HCT116 (cell line): ENCODE data around the gene LYSMD3. TPM values are rescaled to one million over a fixed set of nuclear protein-coding genes. Genes with fewer than 3 reads are reported as not detected.
A peak's percentile ranks its signal among the peaks of the same experiment; 100 is the strongest.

ENCODE experiments used
- ATAC-seq: fragments of 200-7000 bp; cut with Tn5 transposase; 2 replicates; pipeline ENCODE4 v1.9.1; 2020; ENCODE audit warnings: mild to moderate bottlenecking, moderate library complexity
- BruUV-seq: library from RNA; stranded (reverse); fragments of 400-500 nt; replicated peaks from 2 replicates; lab custom pipeline; 2021; lab: Mats Ljungman, UMichigan
- CTCF ChIA-PET: fragments of 300-600 bp; sonication (Branson Sonifier 250); formaldehyde crosslinking; loops from one replicate; lab custom pipeline; 2021; ENCODE audit warnings: antibody characterized with exemption; lab: Charles Lee
- POLR2A ChIA-PET: fragments of 300-600, 350-600 bp; sonication (Branson Sonifier 250); formaldehyde crosslinking; loops from one replicate; lab custom pipeline; 2021; ENCODE audit warnings: antibody characterized with exemption; lab: Charles Lee
- RAD21 ChIA-PET, 2 experiments: fragments of 300-600 bp; sonication (Branson Sonifier 250); formaldehyde crosslinking; loops; one replicate each; lab custom pipeline; 2023; ENCODE audit warnings: low total read pairs in 2 of 2; ENCODE audit not compliant: uncharacterized antibody in 2 of 2, unreplicated experiment in 2 of 2, low non-redundant PET in 1 of 2; lab: Charles Lee
- DNase-seq: peaks from one replicate; pipeline ENCODE4 v3.0.0-alpha.2; 2010; ENCODE audit warnings: low read depth, low spot score
- H2AFZ ChIP-seq: fragments of 200-600 bp; shearing (Covaris generic), sonication (generic); 2 replicates; pipeline ENCODE4 v1.6.1; 2017; ENCODE audit warnings: low read depth, mixed run types, mixed read lengths, antibody characterized with exemption, low read length; ENCODE audit not compliant: poor library complexity, severe bottlenecking
- H3K27ac ChIP-seq: 2 replicates; pipeline ENCODE4 v1.5.1; 2012; ENCODE audit warnings: low read depth, low read length
- H3K27me3 ChIP-seq: fragments of 200-600 bp; sonication (generic); 2 replicates; pipeline ENCODE4 v1.6.1; 2016; ENCODE audit warnings: mixed run types, low read length, mixed read lengths; ENCODE audit not compliant: insufficient read depth
- H3K36me3 ChIP-seq, 2 experiments: fragments of 200-500 bp in 1 of 2; fragments of 200-600 bp in 1 of 2; sonication (Bioruptor generic) in 1 of 2; sonication (generic) in 1 of 2; 2 replicates each; pipeline versions ENCODE4 v1.5.1 to v1.6.1; 2014 to 2016; ENCODE audit warnings: low read length in 2 of 2, inconsistent platforms in 1 of 2, mixed read lengths in 1 of 2, mixed run types in 1 of 2; ENCODE audit not compliant: insufficient read depth in 2 of 2, control insufficient read depth in 1 of 2
- H3K4me1 ChIP-seq, 2 experiments: fragments of 200-600 bp in 1 of 2; sonication (generic) in 1 of 2; 2 replicates each; pipeline versions ENCODE4 v1.5.1 to v1.6.1; 2012 to 2017; ENCODE audit warnings: low read length in 2 of 2, inconsistent platforms in 1 of 2, mild to moderate bottlenecking in 1 of 2, mixed read lengths in 1 of 2, mixed run types in 1 of 2, moderate library complexity in 1 of 2; ENCODE audit not compliant: insufficient read depth in 2 of 2, control insufficient read depth in 1 of 2
- H3K4me2 ChIP-seq: fragments of 200-600 bp; sonication (generic); 2 replicates; pipeline ENCODE4 v1.6.1; 2017; ENCODE audit warnings: mixed run types, low read length, mixed read lengths
- H3K4me3 ChIP-seq, 2 experiments: fragments of 200-600 bp in 1 of 2; sonication (generic) in 1 of 2; replicated peaks in 1 of 2; 2 replicates each; pipeline ENCODE4 v1.5.1; 2011 to 2016; ENCODE audit warnings: low read length in 2 of 2, control low read depth in 1 of 2, low read depth in 1 of 2, mild to moderate bottlenecking in 1 of 2, mixed read lengths in 1 of 2, mixed run types in 1 of 2
- H3K79me2 ChIP-seq: fragments of 200-600 bp; sonication (generic); 2 replicates; pipeline ENCODE4 v1.6.1; 2017; ENCODE audit warnings: mild to moderate bottlenecking, mixed run types, low read length, moderate library complexity, mixed read lengths; ENCODE audit not compliant: insufficient read depth
- H3K9ac ChIP-seq: fragments of 200-600 bp; sonication (generic); 2 replicates; pipeline ENCODE4 v1.6.1; 2016; ENCODE audit warnings: low read length, mixed read lengths
- H3K9me2 ChIP-seq: fragments of 200-600 bp; sonication (generic), shearing (Covaris generic); 2 replicates; pipeline ENCODE4 v1.6.1; 2017; ENCODE audit warnings: mixed run types, mild to moderate bottlenecking, moderate library complexity; ENCODE audit not compliant: insufficient read depth
- H3K9me3 ChIP-seq, 2 experiments: fragments of 200-500 bp in 1 of 2; fragments of 200-600 bp in 1 of 2; sonication (Bioruptor generic) in 1 of 2; sonication (generic) in 1 of 2; 2 replicates each; pipeline ENCODE4 v1.6.1; 2014 to 2017; ENCODE audit warnings: low read length in 2 of 2, mixed read lengths in 2 of 2, inconsistent platforms in 1 of 2, low read depth in 1 of 2, mild to moderate bottlenecking in 1 of 2, mixed run types in 1 of 2, moderate library complexity in 1 of 2; ENCODE audit not compliant: control insufficient read depth in 1 of 2, insufficient read depth in 1 of 2
- H4K20me1 ChIP-seq: fragments of 200-600 bp; sonication (generic), shearing (Covaris generic); 2 replicates; pipeline ENCODE4 v1.6.1; 2017; ENCODE audit warnings: mixed run types, mild to moderate bottlenecking, moderate library complexity; ENCODE audit not compliant: insufficient read depth
- CBX3 ChIP-seq: IDR thresholded peaks from 2 replicates; pipeline ENCODE4 v1.6.1; 2012; ENCODE audit warnings: low read depth
- FOSL1 ChIP-seq: IDR thresholded peaks from 2 replicates; pipeline ENCODE4 v1.6.1; 2012; ENCODE audit warnings: low read depth
- JUND ChIP-seq: IDR thresholded peaks from 2 replicates; pipeline ENCODE4 v1.6.1; 2012
- POLR2A ChIP-seq: IDR thresholded peaks from 2 replicates; pipeline ENCODE4 v1.7.0; 2011; ENCODE audit warnings: borderline replicate concordance; ENCODE audit not compliant: insufficient read depth, insufficient read length; ENCODE audit errors: extremely low read depth
- POLR2AphosphoS5 ChIP-seq: IDR thresholded peaks from 2 replicates; pipeline ENCODE4 v1.6.1; 2011; ENCODE audit warnings: mild to moderate bottlenecking, low read depth, low read length, moderate library complexity
- SIN3A ChIP-seq: IDR thresholded peaks from 2 replicates; pipeline ENCODE4 v1.6.1; 2012; ENCODE audit warnings: low read depth
- SP1 ChIP-seq: IDR thresholded peaks from 2 replicates; pipeline ENCODE4 v1.6.1; 2012; ENCODE audit warnings: low read depth
- TCF7L2 ChIP-seq: IDR thresholded peaks from 2 replicates; pipeline ENCODE4 v1.7.0; 2011; ENCODE audit warnings: borderline replicate concordance, inconsistent platforms; ENCODE audit not compliant: insufficient read depth, insufficient read length; ENCODE audit errors: extremely low read depth
- YY1 ChIP-seq: IDR thresholded peaks from 2 replicates; pipeline ENCODE4 v1.6.1; 2011; ENCODE audit warnings: low read length, low read depth, moderate library complexity, mild to moderate bottlenecking; ENCODE audit not compliant: insufficient replicate concordance; ENCODE audit errors: extremely low read depth
- ZFX ChIP-seq: fragments of 450-650 bp; IDR thresholded peaks from 2 replicates; pipeline ENCODE4 v1.6.1; 2017
- ZNF274 ChIP-seq: fragments of 200-500 bp; sonication (Bioruptor generic); IDR thresholded peaks from 2 replicates; pipeline ENCODE4 v1.6.1; 2014; ENCODE audit warnings: mild to moderate bottlenecking, low read depth, low read length, inconsistent platforms
- intact Hi-C: fragments of 100-400 bp; cut with micrococcal nuclease; formaldehyde crosslinking; loops from 2 replicates; pipeline ENCODE4 v1.10.0; 2022
- total RNA-seq: library from RNA; stranded (reverse); gene quantifications from one replicate; pipeline ENCODE4 v1.2.1, GENCODE V29; 2021; ENCODE audit not compliant: unreplicated experiment
- TF ChIP-seq, protein P1 (sequence below): IDR thresholded peaks from 2 replicates; pipeline ENCODE4 v1.6.1; 2012
- TF ChIP-seq, protein P2 (sequence below): IDR thresholded peaks from 2 replicates; pipeline ENCODE4 v1.6.1; 2011; ENCODE audit warnings: mild to moderate bottlenecking, low read length, moderate library complexity; ENCODE audit not compliant: insufficient replicate concordance; ENCODE audit errors: extremely low read depth
- TF ChIP-seq, protein P3 (sequence below), 3 experiments: fragments of 200-600 bp in 1 of 3; sonication (generic) in 1 of 3; IDR thresholded peaks in 2 of 3; conservative IDR thresholded peaks in 1 of 3; 2 replicates each; pipeline ENCODE4 v1.5.1; 2012 to 2017; ENCODE audit warnings: low read depth in 2 of 3, low read length in 2 of 3, antibody characterized with exemption in 1 of 3, borderline replicate concordance in 1 of 3, control low read depth in 1 of 3, mild to moderate bottlenecking in 1 of 3, mixed read lengths in 1 of 3, mixed run types in 1 of 3, moderate library complexity in 1 of 3; ENCODE audit not compliant: insufficient read depth in 1 of 3
- TF ChIP-seq, protein P4 (sequence below): IDR thresholded peaks from 2 replicates; pipeline ENCODE4 v1.6.1; 2012

Gene LYSMD3
- total RNA-seq, 1 experiment from 2014 or later, result 18.0 TPM

DNA sequence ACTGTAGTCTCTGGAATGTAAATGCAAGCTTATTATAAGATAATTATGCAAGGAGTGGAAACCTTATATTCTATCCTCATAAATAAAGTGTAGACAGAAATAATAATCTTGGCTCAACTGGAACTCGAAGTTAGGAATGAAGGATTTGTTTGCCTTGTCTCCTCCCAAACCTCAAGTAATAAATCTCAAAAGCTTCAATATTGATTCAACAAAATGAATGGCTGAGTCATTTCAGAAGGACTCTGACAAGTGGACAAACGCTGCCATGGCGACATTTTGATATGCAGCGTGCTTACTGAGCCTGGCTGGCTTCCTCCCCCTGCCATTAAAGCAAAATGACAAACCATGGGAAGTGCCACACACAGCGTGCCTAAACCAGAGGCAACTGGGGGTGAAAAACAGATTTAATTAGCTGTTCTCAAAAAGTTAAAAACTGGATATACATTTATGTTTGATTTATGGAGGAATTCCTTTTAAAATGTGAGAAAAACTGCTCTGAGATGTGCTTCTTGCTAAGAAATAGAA, 18.7 kb upstream of the LYSMD3 start:
- H3K4me1 ChIP-seq, result peaks cover 0 to 8% of the 10 kb centered on the region in 2 experiments; a peak in 2 of 4 replicates
- no peak overlapping the region for H3K27ac ChIP-seq
- H3K9me3 ChIP-seq, result no peaks in the 10 kb centered on the region
- POLR2A ChIA-PET, result no interaction called here
- H3K9ac ChIP-seq, result no peak overlapping the region
- H3K4me2 ChIP-seq, result peak overlapping the region; percentile 61
- no peaks in the 10 kb centered on the region for H3K9me2 ChIP-seq
- H3K79me2 ChIP-seq, result no peaks in the 10 kb centered on the region
- TF ChIP-seq, protein P1, sequence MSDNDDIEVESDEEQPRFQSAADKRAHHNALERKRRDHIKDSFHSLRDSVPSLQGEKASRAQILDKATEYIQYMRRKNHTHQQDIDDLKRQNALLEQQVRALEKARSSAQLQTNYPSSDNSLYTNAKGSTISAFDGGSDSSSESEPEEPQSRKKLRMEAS, result peak; percentile 27; the same call in 1 of the 2 replicates
- peak; percentile 21 for TF ChIP-seq YY1
- TF ChIP-seq JUND, result peak; percentile 33; the same call in 1 of the 2 replicates
- TF ChIP-seq, protein P2, sequence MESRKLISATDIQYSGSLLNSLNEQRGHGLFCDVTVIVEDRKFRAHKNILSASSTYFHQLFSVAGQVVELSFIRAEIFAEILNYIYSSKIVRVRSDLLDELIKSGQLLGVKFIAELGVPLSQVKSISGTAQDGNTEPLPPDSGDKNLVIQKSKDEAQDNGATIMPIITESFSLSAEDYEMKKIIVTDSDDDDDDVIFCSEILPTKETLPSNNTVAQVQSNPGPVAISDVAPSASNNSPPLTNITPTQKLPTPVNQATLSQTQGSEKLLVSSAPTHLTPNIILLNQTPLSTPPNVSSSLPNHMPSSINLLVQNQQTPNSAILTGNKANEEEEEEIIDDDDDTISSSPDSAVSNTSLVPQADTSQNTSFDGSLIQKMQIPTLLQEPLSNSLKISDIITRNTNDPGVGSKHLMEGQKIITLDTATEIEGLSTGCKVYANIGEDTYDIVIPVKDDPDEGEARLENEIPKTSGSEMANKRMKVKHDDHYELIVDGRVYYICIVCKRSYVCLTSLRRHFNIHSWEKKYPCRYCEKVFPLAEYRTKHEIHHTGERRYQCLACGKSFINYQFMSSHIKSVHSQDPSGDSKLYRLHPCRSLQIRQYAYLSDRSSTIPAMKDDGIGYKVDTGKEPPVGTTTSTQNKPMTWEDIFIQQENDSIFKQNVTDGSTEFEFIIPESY, result no peak
- RAD21 ChIA-PET, result no interaction called here
- H3K4me3 ChIP-seq, result peak overlapping the region in 1 of 2 experiments; percentile 30; a peak in 1 of 4 replicates
- no peaks in the 10 kb centered on the region for H3K36me3 ChIP-seq
- CTCF ChIA-PET, result no interaction called here
- H3K27me3 ChIP-seq, result no peaks in the 10 kb centered on the region
- peak overlapping the region; percentile 95 for H2AFZ ChIP-seq
- H4K20me1 ChIP-seq, result no peaks in the 10 kb centered on the region
- intact Hi-C loops, result no loop called here
- DNase-seq (peak; percentile 42), ATAC-seq (peak; percentile 73)
- no TSS peak for BruUV-seq

DNA sequence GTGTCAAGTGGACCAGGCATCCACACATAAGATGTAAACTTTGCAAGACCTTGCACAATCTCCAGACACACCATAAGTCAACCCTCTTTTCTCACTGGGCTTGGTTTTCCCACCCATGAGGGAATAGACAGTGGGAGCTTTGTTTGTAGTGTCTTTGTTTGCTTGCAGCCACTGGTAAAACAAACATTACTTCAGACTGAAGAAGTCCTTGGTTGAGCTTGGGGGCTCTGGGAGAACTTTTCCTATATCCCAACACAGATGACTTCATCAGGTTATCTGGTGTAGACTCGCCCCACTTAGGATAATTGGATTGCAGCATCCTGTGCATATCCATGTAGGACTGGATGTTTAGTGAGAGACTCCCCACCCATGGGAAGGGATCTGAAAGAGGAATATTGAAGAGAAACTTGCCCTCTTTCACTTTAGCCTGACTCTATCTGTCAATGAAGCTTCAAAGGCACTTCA, 17.7 kb upstream of the LYSMD3 start:
- Histone ChIP-seq H2AFZ (no peak overlapping the region), H3K36me3 (no peaks in the 10 kb centered on the region), H4K20me1 (no peaks in the 10 kb centered on the region), H3K9ac (no peak overlapping the region), H3K4me2 (no peak overlapping the region), H3K79me2 (no peaks in the 10 kb centered on the region), H3K27ac (no peak overlapping the region), H3K4me3 (no peak overlapping the region), H3K4me1 (peaks cover 0 to 8% of the 10 kb centered on the region in 2 experiments; a peak in 2 of 4 replicates), H3K27me3 (no peaks in the 10 kb centered on the region), H3K9me3 (no peaks in the 10 kb centered on the region), H3K9me2 (no peaks in the 10 kb centered on the region)
- intact Hi-C loops, result no loop called here
- BruUV-seq, result no TSS peak
- CTCF ChIA-PET, result no interaction called here
- DNase-seq, result no peak
- RAD21 ChIA-PET, result no interaction called here
- no peak for ATAC-seq
- POLR2A ChIA-PET, result interaction anchor here (0.7 kb wide), 2 partner anchors 10 to 138 kb away, joined by 3 read pairs; partner anchors contain the start of gene CETN3
- TF ChIP-seq JUND, result no peak
- no peak for TF ChIP-seq ZFX
- TF ChIP-seq SP1, result no peak
- no peak for TF ChIP-seq POLR2A
- TF ChIP-seq FOSL1, result no peak
- TF ChIP-seq ZNF274, result no peak
- TF ChIP-seq, protein P3, sequence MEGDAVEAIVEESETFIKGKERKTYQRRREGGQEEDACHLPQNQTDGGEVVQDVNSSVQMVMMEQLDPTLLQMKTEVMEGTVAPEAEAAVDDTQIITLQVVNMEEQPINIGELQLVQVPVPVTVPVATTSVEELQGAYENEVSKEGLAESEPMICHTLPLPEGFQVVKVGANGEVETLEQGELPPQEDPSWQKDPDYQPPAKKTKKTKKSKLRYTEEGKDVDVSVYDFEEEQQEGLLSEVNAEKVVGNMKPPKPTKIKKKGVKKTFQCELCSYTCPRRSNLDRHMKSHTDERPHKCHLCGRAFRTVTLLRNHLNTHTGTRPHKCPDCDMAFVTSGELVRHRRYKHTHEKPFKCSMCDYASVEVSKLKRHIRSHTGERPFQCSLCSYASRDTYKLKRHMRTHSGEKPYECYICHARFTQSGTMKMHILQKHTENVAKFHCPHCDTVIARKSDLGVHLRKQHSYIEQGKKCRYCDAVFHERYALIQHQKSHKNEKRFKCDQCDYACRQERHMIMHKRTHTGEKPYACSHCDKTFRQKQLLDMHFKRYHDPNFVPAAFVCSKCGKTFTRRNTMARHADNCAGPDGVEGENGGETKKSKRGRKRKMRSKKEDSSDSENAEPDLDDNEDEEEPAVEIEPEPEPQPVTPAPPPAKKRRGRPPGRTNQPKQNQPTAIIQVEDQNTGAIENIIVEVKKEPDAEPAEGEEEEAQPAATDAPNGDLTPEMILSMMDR (IDR thresholded peaks at IDR 0.05 in 2 of 3, conservative IDR thresholded peaks at IDR 0.05 in 1 of 3; ENCODE audit: borderline replicate concordance in 1 of 3, insufficient read depth in 1 of 3, low read depth in 2 of 3, low read length in 2 of 3), result no peak
- TF ChIP-seq, protein P1, result no peak
- no peak for TF ChIP-seq YY1
- no peak for TF ChIP-seq SIN3A
- no peak for TF ChIP-seq CBX3
- TF ChIP-seq, protein P4, sequence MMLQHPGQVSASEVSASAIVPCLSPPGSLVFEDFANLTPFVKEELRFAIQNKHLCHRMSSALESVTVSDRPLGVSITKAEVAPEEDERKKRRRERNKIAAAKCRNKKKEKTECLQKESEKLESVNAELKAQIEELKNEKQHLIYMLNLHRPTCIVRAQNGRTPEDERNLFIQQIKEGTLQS, result no peak
- no peak for TF ChIP-seq TCF7L2
- TF ChIP-seq POLR2AphosphoS5, result no peak
